Lung (tissue), 12 donors: ENCODE results near the gene MCOLN1. TPM values are rescaled to one million over a fixed set of nuclear protein-coding genes. Genes with fewer than 3 reads are reported as not detected.

Experiments used
- ATAC-seq: fragments of 200-7000 bp; cut with Tn5 transposase; one replicate; pipeline ENCODE4 v1.9.1; 2020; ENCODE audit warnings: moderate number of reproducible peaks; ENCODE audit not compliant: insufficient read depth, low FRiP score
- DNase-seq, 3 donors: peaks; one replicate each; pipeline ENCODE4 v3.0.0-alpha.2; 2013 to 2017
- H3K27ac ChIP-seq, 2 donors: one replicate each; pipeline ENCODE4 v1.5.1; 2013; ENCODE audit warnings: mild to moderate bottlenecking in 2 of 2, moderate library complexity in 2 of 2, control low read depth in 1 of 2, inconsistent platforms in 1 of 2, low read depth in 1 of 2, low read length in 1 of 2
- H3K27me3 ChIP-seq, 3 donors: one replicate each; pipeline ENCODE4 v1.5.1; 2013; ENCODE audit warnings: low read length in 2 of 3; ENCODE audit not compliant: control insufficient read depth in 3 of 3, insufficient read depth in 3 of 3
- H3K36me3 ChIP-seq, 4 donors: one replicate each; pipeline ENCODE4 v1.5.1; 2013; ENCODE audit warnings: low read length in 4 of 4, mild to moderate bottlenecking in 1 of 4, moderate library complexity in 1 of 4; ENCODE audit not compliant: control insufficient read depth in 4 of 4, insufficient read depth in 4 of 4
- H3K4me1 ChIP-seq, 5 donors: one replicate each; pipeline ENCODE4 v1.5.1; 2013; ENCODE audit warnings: low read length in 5 of 5, mild to moderate bottlenecking in 2 of 5, moderate library complexity in 1 of 5; ENCODE audit not compliant: control insufficient read depth in 5 of 5, insufficient read depth in 5 of 5
- H3K4me3 ChIP-seq: one replicate; pipeline ENCODE4 v1.5.1; 2013; ENCODE audit warnings: mild to moderate bottlenecking, control low read depth, moderate library complexity
- H3K9ac ChIP-seq, 2 donors: one replicate each; pipeline ENCODE4 v1.5.1; 2013; ENCODE audit warnings: low read length in 2 of 2, control low read depth in 1 of 2; ENCODE audit not compliant: insufficient read depth in 1 of 2
- H3K9me3 ChIP-seq, 4 donors: one replicate each; pipeline ENCODE4 v1.5.1; 2013; ENCODE audit warnings: low read length in 3 of 4, mild to moderate bottlenecking in 1 of 4, moderate library complexity in 1 of 4; ENCODE audit not compliant: control insufficient read depth in 4 of 4, insufficient read depth in 3 of 4
- CTCF ChIP-seq: IDR thresholded peaks from 2 replicates; pipeline ENCODE4 v1.5.1; 2012; ENCODE audit warnings: mild to moderate bottlenecking; ENCODE audit errors: control extremely low read depth, extremely low read depth
- WGBS, 2 donors: extraction: QIAGEN DNeasy Blood & Tissue Kit; methylation state at CpG; one replicate each; pipeline ENCODE4 v1.1.7; 2013; 5-methylcytosine and 5-hydroxymethylcytosine counted together
- polyA plus RNA-seq, 2 donors: library from polyadenylated mRNA; stranded (reverse); fragments of 200-250 nt; gene quantifications; one replicate each; pipeline ENCODE4 v1.2.1, GENCODE V29; 2013
- total RNA-seq, 2 donors: library from RNA; depleted of rRNA in 1 of 2; stranded (reverse); fragments of >200 nt in 1 of 2; gene quantifications; one replicate each; pipeline ENCODE4 v1.2.1, GENCODE V29; 2014 to 2021
- donor health status: control.
- donor health status: control.
- donor health status: Bipolar disorder and iron deficiency.
- donor health status: healthy.
- donor health status: DM: yes; HTN: yes; CAD: no.

The MCOLN1 gene
- total and polyA plus RNA-seq, 4 donors, result 11.6 to 68.1 (median 59.9) TPM

GRCh38 chr19:7556696-7557315 lies 34.4 kb downstream of the MCOLN1 start:
- no peak for TF ChIP-seq CTCF
- H3K27me3 ChIP-seq, result no peaks in the 10 kb centered on the region
- H3K4me3 ChIP-seq, result no peak overlapping the region
- no peak for DNase-seq
- peaks cover 0 to 3% (median 0%) of the 10 kb centered on the region in 4 donors for H3K9me3 ChIP-seq
- no peaks in the 10 kb centered on the region for H3K4me1 ChIP-seq
- no peak overlapping the region for H3K9ac ChIP-seq
- H3K27ac ChIP-seq, result no peak overlapping the region
- WGBS, 2 donors, result 97% methylated on average over 54 of the region's 54 CpGs
- H3K36me3 ChIP-seq, result peaks cover 13 to 72% (median 30%) of the 10 kb centered on the region in 4 donors
- ATAC-seq, result no peak

GRCh38 chr19:7558667-7559066 lies 36.2 kb downstream of the MCOLN1 start:
- Histone ChIP-seq H3K27ac (no peak overlapping the region), H3K9me3 (peaks cover 0 to 3% (median 0%) of the 10 kb centered on the region in 4 donors), H3K36me3 (peaks cover 13 to 68% (median 27%) of the 10 kb centered on the region in 4 donors), H3K9ac (no peak overlapping the region), H3K4me3 (no peak overlapping the region), H3K27me3 (no peaks in the 10 kb centered on the region), H3K4me1 (no peaks in the 10 kb centered on the region)
- ATAC-seq (no peak), DNase-seq (no peak)
- WGBS, 2 donors, result 94 to 97% methylated on average over 18 of the region's 18 CpGs
- no peak for TF ChIP-seq CTCF

GRCh38 chr19:7559102-7559501 lies 36.7 kb downstream of the MCOLN1 start:
- Histone ChIP-seq H3K4me1 (no peaks in the 10 kb centered on the region), H3K36me3 (peaks cover 13 to 64% (median 27%) of the 10 kb centered on the region in 4 donors), H3K27ac (no peak overlapping the region), H3K9me3 (peaks cover 0 to 3% (median 0%) of the 10 kb centered on the region in 4 donors), H3K4me3 (no peak overlapping the region), H3K27me3 (no peaks in the 10 kb centered on the region), H3K9ac (no peak overlapping the region)
- WGBS, 2 donors, result 59 to 64% methylated on average over 4 of the region's 4 CpGs
- ATAC-seq, result no peak
- DNase-seq, result no peak
- TF ChIP-seq CTCF, result no peak

GRCh38 chr19:7560255-7560654 lies 37.8 kb downstream of the MCOLN1 start:
- no peak overlapping the region for H3K4me3 ChIP-seq
- peaks cover 12 to 53% (median 27%) of the 10 kb centered on the region in 4 donors for H3K36me3 ChIP-seq
- no peaks in the 10 kb centered on the region for H3K4me1 ChIP-seq
- TF ChIP-seq CTCF, result no peak
- ATAC-seq (no peak), DNase-seq (no peak)
- no peak overlapping the region for H3K9ac ChIP-seq
- H3K27ac ChIP-seq, result no peak overlapping the region
- H3K27me3 ChIP-seq, result no peaks in the 10 kb centered on the region
- WGBS, 2 donors, result 96 to 97% methylated on average over 2 of the region's 2 CpGs
- H3K9me3 ChIP-seq, result peaks cover 0 to 3% (median 0%) of the 10 kb centered on the region in 4 donors
